H1 (cell line): ENCODE results near the gene CDK2. TPM values are rescaled to one million over a fixed set of nuclear protein-coding genes. Genes with fewer than 3 reads are reported as not detected.

ENCODE experiments used
- CTCF ChIA-PET: fragments of 300-600 bp; sonication (Branson Sonifier 250); formaldehyde crosslinking; loops from one replicate; lab custom pipeline; 2021; ENCODE audit not compliant: partially characterized antibody; lab: Charles Lee
- POLR2A ChIA-PET: fragments of 300-600 bp; sonication (Branson Sonifier 250); formaldehyde crosslinking; loops from one replicate; lab custom pipeline; 2021; ENCODE audit warnings: inconsistent platforms; ENCODE audit not compliant: partially characterized antibody; lab: Charles Lee
- DNase-seq, 2 experiments: peaks; one replicate each; pipeline versions ENCODE4 v3.0.0 to v3.0.0-alpha.2; 2010 to 2022; ENCODE audit warnings: low spot score in 2 of 2, low read depth in 1 of 2, mixed read lengths in 1 of 2
- FAIRE-seq: peaks from 2 replicates; lab custom pipeline; 2011; peaks lifted over from hg19 to GRCh38; lab: Jason Lieb, UNC
- H2AFZ ChIP-seq: 2 replicates; pipeline ENCODE4 v1.8.1; 2012; ENCODE audit warnings: low read length, inconsistent platforms
- H2AK5ac ChIP-seq: 2 replicates; pipeline ENCODE4 v1.6.1; 2013; ENCODE audit warnings: low read depth, low read length
- H2BK120ac ChIP-seq: replicated peaks from 2 replicates; pipeline ENCODE3; 2013; ENCODE audit warnings: low read depth, low read length, inconsistent platforms
- H2BK12ac ChIP-seq: 2 replicates; pipeline ENCODE4 v1.6.1; 2013; ENCODE audit warnings: low read depth, low read length
- H2BK15ac ChIP-seq: 2 replicates; pipeline ENCODE4 v1.6.1; 2013; ENCODE audit warnings: low read length
- H2BK20ac ChIP-seq: 2 replicates; pipeline ENCODE4 v1.6.1; 2013; ENCODE audit warnings: low read length
- H2BK5ac ChIP-seq: 2 replicates; pipeline ENCODE4 v1.6.1; 2013; ENCODE audit warnings: low read depth, low read length
- H3K14ac ChIP-seq: 2 replicates; pipeline ENCODE4 v1.6.1; 2013; ENCODE audit warnings: inconsistent platforms; ENCODE audit not compliant: insufficient read length
- H3K18ac ChIP-seq: 2 replicates; pipeline ENCODE4 v1.6.1; 2013; ENCODE audit warnings: low read length; ENCODE audit errors: extremely low read depth
- H3K23ac ChIP-seq: 2 replicates; pipeline ENCODE4 v1.6.1; 2013; ENCODE audit warnings: inconsistent platforms; ENCODE audit not compliant: insufficient read length
- H3K23me2 ChIP-seq: 2 replicates; pipeline ENCODE4 v1.6.1; 2013; ENCODE audit warnings: low read depth, low read length
- H3K27ac ChIP-seq: 2 replicates; pipeline ENCODE4 v1.6.1; 2011; ENCODE audit warnings: low read depth, low read length, inconsistent platforms
- H3K27me3 ChIP-seq, 4 experiments: replicated peaks in 1 of 4; 1 replicate in 1 of 4; 2 replicates in 3 of 4; pipeline versions ENCODE4 v1.6.1 to v1.8.1; 2011 to 2013; ENCODE audit warnings: low read length in 3 of 4, mild to moderate bottlenecking in 3 of 4, inconsistent platforms in 2 of 4, mixed read lengths in 2 of 4, moderate library complexity in 1 of 4; ENCODE audit not compliant: control insufficient read depth in 3 of 4, insufficient read depth in 3 of 4; ENCODE audit errors: extremely low read depth in 1 of 4
- H3K36me3 ChIP-seq, 4 experiments: 2 replicates each; pipeline versions ENCODE4 v1.6.1 to v1.8.1; 2011 to 2013; ENCODE audit warnings: mild to moderate bottlenecking in 4 of 4, low read length in 3 of 4, moderate library complexity in 2 of 4, control low read depth in 1 of 4, inconsistent platforms in 1 of 4; ENCODE audit not compliant: insufficient read depth in 4 of 4, control insufficient read depth in 2 of 4
- H3K4ac ChIP-seq: replicated peaks from 2 replicates; pipeline ENCODE3; 2013; ENCODE audit warnings: low read length, low read depth, mixed read lengths, inconsistent platforms; ENCODE audit not compliant: insufficient read length
- H3K4me1 ChIP-seq, 4 experiments: replicated peaks in 1 of 4; 1 replicate in 1 of 4; 2 replicates in 3 of 4; pipeline versions ENCODE4 v1.6.1 to v1.8.1; 2011 to 2013; ENCODE audit warnings: low read length in 3 of 4, inconsistent platforms in 2 of 4, mixed read lengths in 1 of 4; ENCODE audit not compliant: insufficient read depth in 4 of 4, control insufficient read depth in 3 of 4
- H3K4me2 ChIP-seq, 2 experiments: 2 replicates each; pipeline versions ENCODE4 v1.6.1 to v1.8.1; 2011 to 2013; ENCODE audit warnings: low read depth in 2 of 2, low read length in 2 of 2, control low read depth in 1 of 2, inconsistent platforms in 1 of 2, mild to moderate bottlenecking in 1 of 2; ENCODE audit not compliant: insufficient read depth in 1 of 2
- H3K4me3 ChIP-seq, 4 experiments: fragments of 200-600, 300-600 bp in 1 of 4; sonication (generic), shearing (Covaris generic), sonication (Bioruptor Twin) in 1 of 4; 2 replicates each; pipeline versions ENCODE4 v1.5.1 to v1.8.1; 2011 to 2016; ENCODE audit warnings: low read length in 4 of 4, low read depth in 3 of 4, control low read depth in 2 of 4, inconsistent platforms in 2 of 4, mild to moderate bottlenecking in 2 of 4, mixed read lengths in 1 of 4, moderate library complexity in 1 of 4; ENCODE audit not compliant: insufficient read depth in 2 of 4; ENCODE audit errors: extremely low read depth in 1 of 4
- H3K56ac ChIP-seq: replicated peaks from 2 replicates; pipeline ENCODE3; 2013; ENCODE audit warnings: low read depth, mild to moderate bottlenecking, mixed read lengths, low read length, inconsistent platforms; ENCODE audit not compliant: insufficient read length
- H3K79me1 ChIP-seq: 2 replicates; pipeline ENCODE4 v1.6.1; 2013; ENCODE audit warnings: low read depth, low read length, control low read depth
- H3K79me2 ChIP-seq, 2 experiments: 2 replicates each; pipeline versions ENCODE4 v1.6.1 to v1.8.1; 2012 to 2013; ENCODE audit warnings: low read length in 2 of 2, mild to moderate bottlenecking in 2 of 2, inconsistent platforms in 1 of 2; ENCODE audit not compliant: insufficient read depth in 2 of 2, control insufficient read depth in 1 of 2
- H3K9ac ChIP-seq, 4 experiments: replicated peaks in 1 of 4; 1 replicate in 1 of 4; 2 replicates in 3 of 4; pipeline versions ENCODE4 v1.6.1 to v1.8.1; 2011 to 2013; ENCODE audit warnings: low read depth in 3 of 4, low read length in 3 of 4, control low read depth in 2 of 4, mild to moderate bottlenecking in 2 of 4, moderate library complexity in 2 of 4, inconsistent platforms in 1 of 4; ENCODE audit errors: extremely low read depth in 1 of 4
- H3K9me3 ChIP-seq, 2 experiments: 2 replicates each; pipeline versions ENCODE4 v1.6.1 to v1.8.1; 2012 to 2013; ENCODE audit warnings: mild to moderate bottlenecking in 2 of 2, moderate library complexity in 2 of 2, control low read depth in 1 of 2, inconsistent platforms in 1 of 2, low read depth in 1 of 2, low read length in 1 of 2, mixed read lengths in 1 of 2; ENCODE audit not compliant: insufficient read depth in 2 of 2
- H4K20me1 ChIP-seq, 2 experiments: replicated peaks in 1 of 2; 2 replicates each; pipeline versions ENCODE3 to v1.8.1; 2011 to 2013; ENCODE audit warnings: inconsistent platforms in 2 of 2, low read length in 2 of 2, mild to moderate bottlenecking in 1 of 2; ENCODE audit not compliant: insufficient read depth in 2 of 2, control insufficient read depth in 1 of 2
- H4K5ac ChIP-seq: 2 replicates; pipeline ENCODE4 v1.6.1; 2013; ENCODE audit warnings: low read length, low read depth, mixed read lengths, inconsistent platforms; ENCODE audit not compliant: insufficient read length
- H4K8ac ChIP-seq: 2 replicates; pipeline ENCODE4 v1.8.0; 2013; ENCODE audit warnings: mild to moderate bottlenecking, moderate library complexity, low read length, inconsistent platforms; ENCODE audit not compliant: insufficient read depth; ENCODE audit errors: extremely low read depth
- H4K91ac ChIP-seq: replicated peaks from 2 replicates; pipeline ENCODE3; 2013; ENCODE audit warnings: low read length, mixed read lengths, inconsistent platforms; ENCODE audit not compliant: insufficient read length
- SIN3A ChIP-seq, 2 experiments: IDR thresholded peaks in 1 of 2; conservative IDR thresholded peaks in 1 of 2; 2 replicates each; pipeline ENCODE4 v1.6.1; 2011 to 2012; ENCODE audit warnings: low read length in 2 of 2, improper control_type of control experiment in 1 of 2, low read depth in 1 of 2, mild to moderate bottlenecking in 1 of 2
- SRF ChIP-seq: IDR thresholded peaks from 2 replicates; pipeline ENCODE4 v1.6.1; 2011; ENCODE audit warnings: mild to moderate bottlenecking, low read depth, low read length, moderate library complexity
- SUZ12 ChIP-seq: fragments of 200-600 bp; sonication (generic); IDR thresholded peaks from 2 replicates; pipeline ENCODE4 v1.6.1; 2012; ENCODE audit warnings: mild to moderate bottlenecking, inconsistent platforms, low read length, moderate library complexity, mixed read lengths
- WGBS, 2 experiments: shearing (Covaris generic) in 1 of 2; methylation state at CpG; one replicate each; pipeline versions ENCODE4 v1.1.6 to v1.1.7; 2013 to 2015; ENCODE audit warnings: low lambda C conversion rate in 2 of 2, mixed read lengths in 2 of 2, inconsistent platforms in 1 of 2, low coverage in 1 of 2, missing lambda C conversion rate in 1 of 2; ENCODE audit not compliant: insufficient replicate concordance in 2 of 2, insufficient coverage in 1 of 2, insufficient read length in 1 of 2; ENCODE audit errors: extremely low coverage in 1 of 2, missing lambda C conversion rate in 1 of 2; 5-methylcytosine and 5-hydroxymethylcytosine counted together
- polyA plus RNA-seq, 7 experiments: library from polyadenylated mRNA; depleted of rRNA in 3 of 7; stranded (reverse) in 5 of 7; unstranded in 2 of 7; fragments of >200 nt in 5 of 7; fragments of 200-250 nt in 2 of 7; gene quantifications; 1 replicate in 5 of 7; 2 replicates in 1 of 7; 4 replicates in 1 of 7; pipeline versions ENCODE4 v1.2.1 to v1.2.3, GENCODE V29; 2011 to 2013; ENCODE audit warnings: missing spikeins in 2 of 7, mixed read lengths in 2 of 7
- total RNA-seq: library from RNA; stranded (reverse); fragmentation: NEBNext Ultra II Directional; extraction: Animal tissue kit (Norgen Biotek cat#: 25700); gene quantifications from 2 replicates; pipeline ENCODE4 v1.2.1, GENCODE V29; 2021

The CDK2 gene
- total and polyA plus RNA-seq, 2 of the 8 experiments (the other 6 are each of a cell fraction or from before 2014, with no cell fraction given) = 39.4 to 42.5 TPM

GRCh38 chr12:55931317-55931779 lies 35.3 kb upstream of the CDK2 start:
- Histone ChIP-seq H3K79me2 (peaks cover 1 to 3% of the 10 kb centered on the region in 2 experiments; a peak in 3 of 4 replicates), H3K9ac (peak overlapping the region in 1 of 4 experiments; percentile 52; a peak in 1 of 7 replicates)
- peak in 1 of 2 experiments; percentile 66 for DNase-seq

More at GRCh38 chr12:55931317-55931779, 35.3 kb upstream of the CDK2 start:
- 0 out of 2 replicates have a peak overlapping the region, but pooled peaks have one; percentile 15 for H2BK20ac ChIP-seq
- H3K14ac ChIP-seq = no peak overlapping the region
- WGBS, 2 experiments = 35% methylated on average over 10 of the region's 10 CpGs; no CpG with 5 or more reads in 1 of the 2 experiments
- H4K20me1 ChIP-seq = no peaks in the 10 kb centered on the region
- no peak overlapping the region for H3K4ac ChIP-seq
- peaks cover under 1% of the 10 kb centered on the region; the same call in 1 of the 2 replicates for H3K79me1 ChIP-seq
- peak overlapping the region; percentile 69; the same call in 1 of the 2 replicates for H2BK5ac ChIP-seq
- H3K23ac ChIP-seq = no peak overlapping the region
- H2BK120ac ChIP-seq = no peak overlapping the region
- H3K23me2 ChIP-seq = peaks cover 17% of the 10 kb centered on the region
- H2AFZ ChIP-seq = peak overlapping the region; percentile 81; the same call in 1 of the 2 replicates
- no peak overlapping the region for H4K8ac ChIP-seq
- peak overlapping the region; percentile 8 for H4K91ac ChIP-seq
- H3K27me3 ChIP-seq = peaks cover 0 to 21% (median 13%) of the 10 kb centered on the region in 4 experiments; a peak in 6 of 7 replicates
- H4K5ac ChIP-seq = no peak overlapping the region
- H3K27ac ChIP-seq = no peak overlapping the region
- H3K4me2 ChIP-seq = peak overlapping the region; percentile 92 to 93
- no peaks in the 10 kb centered on the region for H3K9me3 ChIP-seq
- no peaks in the 10 kb centered on the region for H3K36me3 ChIP-seq
- H3K4me3 ChIP-seq = peak overlapping the region; percentile 47 to 75 (median 66)
- POLR2A ChIA-PET = interaction anchor here (1.0 to 1.9 kb wide), 5 partner anchors 24 to 193 kb away, joined by 3 to 5 read pairs (median 3); partner anchors contain the start of gene DNAJC14
- H2BK15ac ChIP-seq = peak overlapping the region; percentile 99; the same call in 1 of the 2 replicates
- TF ChIP-seq SUZ12 (0 out of 2 replicates have a peak, but pooled peaks have one; percentile 11), SRF (no peak), SIN3A (conservative IDR thresholded peaks at IDR 0.05 in 1 of 2, IDR thresholded peaks at IDR 0.05 in 1 of 2; ENCODE audit: low read depth in 1 of 2, low read length in 2 of 2) (0 out of 4 replicates have a peak, but pooled peaks of 1 of the 2 experiments have one; percentile 12)
- TF ChIP-seq, all 59 proteins: peak for 2
- CTCF ChIA-PET = interaction anchor here (0.7 to 7.8 kb wide), 9 partner anchors 8 to 287 kb away, joined by 3 to 71 read pairs (median 5); partner anchors contain the start of genes DNAJC14, ORMDL2 and SARNP
- FAIRE-seq = no peak
- peak overlapping the region; percentile 46; the same call in 1 of the 2 replicates for H2BK12ac ChIP-seq
- H3K4me1 ChIP-seq = peaks cover 4 to 20% (median 11%) of the 10 kb centered on the region in 4 experiments; a peak in 6 of 7 replicates
- H3K56ac ChIP-seq = no peak overlapping the region
- H2AK5ac ChIP-seq = no peak overlapping the region; the same call in 1 of the 2 replicates
- H3K18ac ChIP-seq = peak overlapping the region; percentile 62; the same call in 1 of the 2 replicates
